ENCODE results near the gene ZNF324B. TPM values are rescaled to one million over a fixed set of nuclear protein-coding genes. Genes with fewer than 3 reads are reported as not detected.

Gene ZNF324B
- total RNA-seq, 1 donor from 2014 or later: 8.0 TPM

GRCh38 chr19:58476498-58477015 lies 25.1 kb downstream of the ZNF324B start:
- no peak for TF ChIP-seq CTCF (IDR thresholded peaks at IDR 0.05; ENCODE audit: unreplicated experiment)
- H3K27ac Mint-ChIP-seq: peak overlapping the region; percentile 92
- peaks cover 11% of the 10 kb centered on the region for H3K4me1 Mint-ChIP-seq
- DNase-seq (ENCODE audit: low spot score in 2 of 2, unreplicated experiment in 2 of 2): no peak
- no peaks in the 10 kb centered on the region for H3K9me3 Mint-ChIP-seq
- no peaks in the 10 kb centered on the region for H3K27me3 Mint-ChIP-seq (ENCODE audit: low read depth)
- peaks cover 5% of the 10 kb centered on the region for H3K36me3 Mint-ChIP-seq
- peak overlapping the region; percentile 93 for H3K4me3 Mint-ChIP-seq

GRCh38 chr19:58477130-58477529 lies 25.7 kb downstream of the ZNF324B start:
- Mint-ChIP-seq H3K4me3 (peak overlapping the region; percentile 93), H3K27ac (peak overlapping the region; percentile 92), H3K4me1 (peaks cover 11% of the 10 kb centered on the region), H3K9me3 (no peaks in the 10 kb centered on the region), H3K36me3 (peaks cover 7% of the 10 kb centered on the region), H3K27me3 (ENCODE audit: low read depth) (no peaks in the 10 kb centered on the region)
- TF ChIP-seq CTCF (IDR thresholded peaks at IDR 0.05; ENCODE audit: unreplicated experiment): no peak
- DNase-seq (ENCODE audit: low spot score in 2 of 2, unreplicated experiment in 2 of 2): no peak

GRCh38 chr19:58477871-58478270 lies 26.4 kb downstream of the ZNF324B start:
- no peaks in the 10 kb centered on the region for H3K27me3 Mint-ChIP-seq (ENCODE audit: low read depth)
- no peak overlapping the region for H3K27ac Mint-ChIP-seq
- peaks cover 8% of the 10 kb centered on the region for H3K36me3 Mint-ChIP-seq
- peak overlapping the region; percentile 37 for H3K4me3 Mint-ChIP-seq
- no peaks in the 10 kb centered on the region for H3K9me3 Mint-ChIP-seq
- peaks cover 11% of the 10 kb centered on the region for H3K4me1 Mint-ChIP-seq
- TF ChIP-seq CTCF (IDR thresholded peaks at IDR 0.05; ENCODE audit: unreplicated experiment): no peak
- no peak for DNase-seq (ENCODE audit: low spot score in 2 of 2, unreplicated experiment in 2 of 2)

- Mint-ChIP-seq H3K9me3 (no peaks in the 10 kb centered on the region), H3K36me3 (peaks cover 8% of the 10 kb centered on the region)
These were observed 27.9 kb downstream of the ZNF324B start for GRCh38 chr19:58479303-58479702.

GRCh38 chr19:58479736-58480480 lies 28.5 kb downstream of the ZNF324B start:
- TF ChIP-seq CTCF (IDR thresholded peaks at IDR 0.05; ENCODE audit: unreplicated experiment): no peak
- Mint-ChIP-seq H3K4me1 (peaks cover 11% of the 10 kb centered on the region), H3K36me3 (peaks cover 8% of the 10 kb centered on the region), H3K9me3 (no peaks in the 10 kb centered on the region), H3K27me3 (ENCODE audit: low read depth) (no peaks in the 10 kb centered on the region), H3K4me3 (no peak overlapping the region), H3K27ac (no peak overlapping the region)
- no peak for DNase-seq (ENCODE audit: low spot score in 2 of 2, unreplicated experiment in 2 of 2)

More at GRCh38 chr19:58479303-58479702, 27.9 kb downstream of the ZNF324B start:
- peaks cover 11% of the 10 kb centered on the region for H3K4me1 Mint-ChIP-seq
- no peak for TF ChIP-seq CTCF (IDR thresholded peaks at IDR 0.05; ENCODE audit: unreplicated experiment)
- no peak overlapping the region for H3K4me3 Mint-ChIP-seq
- no peak overlapping the region for H3K27ac Mint-ChIP-seq
- no peaks in the 10 kb centered on the region for H3K27me3 Mint-ChIP-seq (ENCODE audit: low read depth)
- DNase-seq (ENCODE audit: low spot score in 2 of 2, unreplicated experiment in 2 of 2): no peak
